Activated CD4-positive, alpha-beta T cell treated with anti-CD3 and anti-CD28 coated beads for 24 hours (primary cell): ENCODE data around the gene LUC7L.
"Not testable (repeated sequence)": the region's sequence is repeated elsewhere in the genome, so short reads cannot be mapped to it uniquely, and the experiment has no call there.

Source experiments
- DNase-seq, 2 donors: peaks; one replicate each; pipeline ENCODE4 v3.0.0-alpha.2; 2020; ENCODE audit warnings: low read depth in 2 of 2

LUC7L gene

GRCh38 chr16:230351-230750 lies 1.1 kb upstream of the LUC7L start:
- DNase-seq, result not testable (repeated sequence)

- DNase-seq, result no peak
Measured at GRCh38 chr16:229731-230281, 557 bp upstream of the LUC7L start.

- DNase-seq, result no peak
Measured at GRCh38 chr16:228151-228851, 948 bp downstream of the LUC7L start.

- DNase-seq, result no peak
Measured at GRCh38 chr16:220021-220420, 9.2 kb downstream of the LUC7L start.

GRCh38 chr16:212999-213398 lies 16.2 kb downstream of the LUC7L start:
- DNase-seq, result no peak

- DNase-seq, result not testable (repeated sequence)
Measured at GRCh38 chr16:211631-212180, 17.5 kb downstream of the LUC7L start.

- DNase-seq, result not testable (repeated sequence)
Measured at GRCh38 chr16:209359-209758, 19.9 kb downstream of the LUC7L start.

- DNase-seq, result not testable (repeated sequence)
Measured at GRCh38 chr16:204046-204445, 25.2 kb downstream of the LUC7L start.

- no peak for DNase-seq
Measured at GRCh38 chr16:203246-203645, 26.0 kb downstream of the LUC7L start.

GRCh38 chr16:200388-200787 lies 28.9 kb downstream of the LUC7L start:
- no peak for DNase-seq

- DNase-seq, result no peak
Measured at GRCh38 chr16:194516-194915, 34.7 kb downstream of the LUC7L start.

GRCh38 chr16:193441-193840 lies 35.8 kb downstream of the LUC7L start:
- no peak for DNase-seq

GRCh38 chr16:192686-193085 lies 36.6 kb downstream of the LUC7L start:
- no peak for DNase-seq

GRCh38 chr16:191831-192230 lies 37.4 kb downstream of the LUC7L start:
- DNase-seq, result no peak

GRCh38 chr16:189604-190186 lies 39.6 kb downstream of the LUC7L start:
- no peak for DNase-seq

GRCh38 chr16:188674-189073 lies 40.6 kb downstream of the LUC7L start:
- DNase-seq, result no peak

GRCh38 chr16:187330-187729 lies 41.9 kb downstream of the LUC7L start:
- DNase-seq, result no peak

GRCh38 chr16:185691-186090 lies 43.6 kb downstream of the LUC7L start:
- DNase-seq, result no peak

- no peak for DNase-seq
Measured at GRCh38 chr16:185213-185612, 44.0 kb downstream of the LUC7L start.

GRCh38 chr16:183005-183404 lies 46.2 kb downstream of the LUC7L start:
- no peak for DNase-seq

GRCh38 chr16:181565-182021 lies 47.7 kb downstream of the LUC7L start:
- no peak for DNase-seq

- peak; percentile 82 to 85 for DNase-seq
Measured at GRCh38 chr16:180681-181564, 48.3 kb downstream of the LUC7L start.
